ENCODE data around the gene IFNK.
"Not testable (repeated sequence)": the region's sequence is repeated elsewhere in the genome, so short reads cannot be mapped to it uniquely, and the experiment has no call there.

IFNK gene

GRCh38 chr9:27524236-27524635 is at the start of gene IFNK:
Gene IFNK (plus strand): TSS chr9:27524290. CDS start chr9:27524337, 47 bp downstream.
- DNase-seq: no peak

GRCh38 chr9:27474305-27474704 is 49.8 kb upstream of the IFNK start:
- DNase-seq: no peak

GRCh38 chr9:27475057-27475595 is 49.0 kb upstream of the IFNK start:
- DNase-seq: no peak

GRCh38 chr9:27476870-27477515 is 47.1 kb upstream of the IFNK start:
- no peak for DNase-seq

GRCh38 chr9:27478322-27478721 is 45.8 kb upstream of the IFNK start:
- DNase-seq: no peak

- DNase-seq: no peak
These were observed 41.4 kb upstream of the IFNK start for GRCh38 chr9:27482709-27483108.

GRCh38 chr9:27483576-27483975 is 40.5 kb upstream of the IFNK start:
- DNase-seq: no peak

- DNase-seq: no peak
These were observed 38.9 kb upstream of the IFNK start for GRCh38 chr9:27485158-27485557.

GRCh38 chr9:27487128-27487640 is 36.9 kb upstream of the IFNK start:
- DNase-seq: no peak

GRCh38 chr9:27487927-27488326 is 36.2 kb upstream of the IFNK start:
- DNase-seq: no peak

GRCh38 chr9:27489087-27489876 is 34.8 kb upstream of the IFNK start:
- no peak for DNase-seq

GRCh38 chr9:27491154-27491553 is 32.9 kb upstream of the IFNK start:
- DNase-seq: no peak

GRCh38 chr9:27495480-27496134 is 28.5 kb upstream of the IFNK start:
- no peak for DNase-seq

GRCh38 chr9:27496135-27496504 is 28.0 kb upstream of the IFNK start:
- DNase-seq: no peak

- DNase-seq: no peak
These were observed 26.1 kb upstream of the IFNK start for GRCh38 chr9:27497883-27498417.

- DNase-seq: no peak
These were observed 24.6 kb upstream of the IFNK start for GRCh38 chr9:27499451-27499850.

GRCh38 chr9:27500902-27501301 is 23.2 kb upstream of the IFNK start:
- not testable (repeated sequence) for DNase-seq

GRCh38 chr9:27503623-27504022 is 20.5 kb upstream of the IFNK start:
- DNase-seq: no peak

- DNase-seq: no peak
These were observed 19.8 kb upstream of the IFNK start for GRCh38 chr9:27504259-27504658.

GRCh38 chr9:27505744-27506161 is 18.3 kb upstream of the IFNK start:
- no peak for DNase-seq

GRCh38 chr9:27506981-27507380 is 17.1 kb upstream of the IFNK start:
- DNase-seq: no peak

GRCh38 chr9:27510780-27511179 is 13.3 kb upstream of the IFNK start:
- DNase-seq: no peak

- DNase-seq: no peak
These were observed 12.3 kb upstream of the IFNK start for GRCh38 chr9:27511771-27512170.
